T-helper 2 cell (primary cell): Measurements from ENCODE around the gene IPO11.
"Not testable (repeated sequence)": the region's sequence is repeated elsewhere in the genome, so short reads cannot be mapped to it uniquely, and the experiment has no call there.

ENCODE experiments used
- DNase-seq, 5 experiments: peaks; one replicate each; pipeline versions ENCODE4 v3.0.0 to v3.0.0-alpha.2; 2012 to 2022

The IPO11 gene

DNA sequence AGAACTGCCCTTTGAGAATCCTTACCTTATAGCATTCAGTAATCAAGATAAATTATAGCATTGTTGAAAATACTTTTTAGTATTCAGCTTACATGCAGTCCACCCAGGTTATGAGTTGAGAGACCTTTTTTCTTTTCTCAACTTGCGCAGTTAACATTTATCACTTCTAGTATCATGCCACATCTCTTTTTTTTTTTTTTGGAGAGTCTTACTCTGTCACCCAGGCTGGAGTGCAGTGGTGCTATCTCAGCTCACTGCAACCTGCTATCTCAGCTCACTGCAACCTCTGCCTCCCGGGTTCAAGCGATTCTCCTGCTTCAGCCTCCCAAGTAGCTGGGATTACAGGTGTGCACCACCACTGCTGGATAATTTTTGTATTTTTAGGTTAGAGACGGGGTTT is 195.1 kb downstream of the IPO11 start:
- no peak for DNase-seq

DNA sequence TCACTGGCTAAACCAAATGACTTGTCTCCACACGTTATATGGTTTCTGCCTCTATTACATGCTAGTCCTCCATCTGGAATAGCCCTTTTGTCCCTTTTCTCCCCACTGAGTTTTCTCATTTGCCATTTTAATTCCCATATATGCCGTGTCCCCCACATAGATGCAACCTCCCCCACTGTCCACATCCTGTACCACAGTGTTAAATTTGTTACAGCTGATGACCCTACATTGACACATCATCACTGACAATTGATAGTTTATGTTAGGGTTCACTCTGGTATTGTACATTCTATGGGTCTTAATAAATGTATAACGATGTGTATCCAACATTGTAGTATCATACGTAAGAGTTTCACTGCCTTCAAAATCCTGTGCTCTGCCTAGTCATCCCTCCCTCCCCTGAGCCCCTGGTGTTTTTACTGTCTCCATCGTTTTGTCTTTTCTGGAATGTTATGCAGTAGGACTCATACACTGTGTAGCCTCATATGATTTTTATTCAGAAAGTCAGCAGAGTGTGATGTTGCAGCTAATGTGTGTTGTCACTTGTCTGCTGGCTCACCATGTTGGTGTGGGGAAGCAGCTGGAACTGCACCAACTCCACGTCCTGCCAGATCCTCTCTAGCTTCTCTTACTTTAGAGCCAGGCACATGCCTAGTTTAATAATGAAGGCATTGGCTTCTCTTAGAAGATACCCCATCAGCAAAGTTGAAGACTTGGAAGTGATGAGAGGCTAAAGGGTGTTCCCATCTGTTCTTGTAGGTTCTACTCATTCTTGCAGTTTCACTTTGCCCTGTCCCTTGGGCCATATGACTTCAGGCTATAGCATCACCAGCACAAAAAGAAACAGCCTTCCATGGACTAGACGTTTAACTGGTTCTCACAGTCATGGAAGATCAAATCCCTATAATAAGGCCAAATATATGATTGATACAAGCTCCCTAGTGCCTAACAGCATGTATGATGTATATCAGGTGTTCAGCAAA is 196.3 kb downstream of the IPO11 start:
- no peak for DNase-seq

- DNase-seq, result no peak
These were observed 201.8 kb downstream of the IPO11 start for GRCh38 chr5:62614355-62614754.

DNA sequence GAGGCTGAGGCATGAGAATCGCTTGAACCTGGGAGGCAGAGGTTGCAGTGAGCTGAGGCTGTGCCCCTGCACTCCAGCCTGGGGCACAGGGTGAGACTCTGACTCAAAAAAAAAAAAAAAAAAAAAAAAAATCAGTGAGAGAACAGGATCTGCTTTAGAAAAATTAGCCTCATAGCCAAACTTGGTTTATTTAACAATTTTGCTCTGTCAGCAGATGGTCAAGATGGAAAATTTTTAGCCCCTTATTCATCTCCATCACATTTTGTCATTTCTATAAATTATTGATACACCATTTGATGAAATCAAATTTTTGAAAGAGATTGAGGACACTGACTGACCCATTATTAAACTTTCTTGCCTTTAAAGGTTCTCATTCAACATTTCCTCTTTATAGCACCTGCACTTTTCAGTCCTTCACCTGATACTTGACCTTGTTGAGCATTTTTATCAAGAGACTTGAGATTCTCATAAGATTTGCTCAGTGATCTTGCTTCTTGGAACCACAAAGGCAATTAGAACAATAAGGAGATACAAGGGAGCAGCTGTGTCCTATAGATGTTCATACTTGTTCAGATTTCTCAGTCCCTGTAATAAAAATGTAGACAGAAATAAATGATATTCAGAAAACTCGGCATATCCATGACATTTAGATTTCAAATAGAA is 204.2 kb downstream of the IPO11 start:
- DNase-seq, result no peak

GRCh38 chr5:62617943-62618342 is 205.4 kb downstream of the IPO11 start:
- DNase-seq, result no peak

GRCh38 chr5:62620761-62621160 is 208.2 kb downstream of the IPO11 start:
- no peak for DNase-seq

DNA sequence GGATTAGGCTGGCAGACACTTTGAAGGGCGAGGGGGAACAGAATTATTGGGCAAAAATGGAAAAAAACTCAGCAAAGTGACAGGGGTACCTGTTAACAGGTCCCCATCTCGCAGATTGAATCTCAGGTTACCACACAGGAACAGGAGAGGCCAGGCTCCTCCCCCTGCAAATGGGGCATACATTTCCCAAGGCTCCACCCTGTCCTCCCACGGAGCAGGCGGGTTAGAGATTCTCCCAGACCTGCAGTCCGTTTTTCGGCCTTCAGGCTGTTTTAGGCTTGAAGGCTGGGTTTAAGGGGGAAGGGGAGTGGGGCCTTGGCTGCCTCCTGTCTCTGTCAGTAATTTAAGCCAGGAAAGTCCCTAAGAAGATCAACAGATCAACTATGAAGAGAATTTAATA is 208.7 kb downstream of the IPO11 start:
- no peak for DNase-seq

DNA sequence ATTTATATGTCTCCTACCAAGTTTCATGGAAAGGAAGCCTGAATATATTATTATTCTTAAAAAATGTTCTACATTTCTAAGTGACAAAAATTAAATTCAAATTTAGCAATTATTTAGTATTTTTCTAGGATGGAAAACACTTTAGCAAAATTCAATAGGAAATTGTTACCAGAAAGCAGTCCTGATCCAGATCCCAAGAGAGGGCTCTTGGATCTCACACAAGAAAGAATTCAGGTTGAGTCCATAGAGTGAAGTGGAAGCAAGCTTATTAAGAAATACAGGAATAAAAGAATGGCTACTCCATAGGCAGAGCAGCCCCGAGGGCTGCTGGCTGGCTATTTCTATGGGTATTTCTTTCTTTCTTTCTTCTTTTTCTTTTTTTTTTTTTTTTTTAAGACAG is 210.7 kb downstream of the IPO11 start:
- DNase-seq, result no peak

DNA sequence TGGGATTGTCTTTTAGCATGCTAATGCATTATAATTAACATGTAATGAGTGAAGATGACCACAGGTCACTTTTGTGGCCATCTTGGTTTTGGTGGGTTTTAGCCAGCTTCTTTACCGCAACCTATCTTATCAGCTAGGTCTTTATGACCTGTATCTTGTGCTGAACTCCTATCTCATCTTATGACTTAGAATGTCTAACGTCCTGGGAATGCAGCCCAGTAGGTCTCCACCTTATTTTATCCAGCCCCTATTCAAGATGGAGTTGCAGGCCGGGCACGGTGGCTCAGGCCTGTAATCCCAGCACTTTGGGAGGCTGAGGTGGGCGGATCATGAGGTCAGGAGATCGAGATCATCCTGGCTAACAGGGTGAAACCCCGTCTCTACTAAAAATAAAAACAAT is 211.9 kb downstream of the IPO11 start:
- DNase-seq, result not testable (repeated sequence)

- no peak for DNase-seq
These were observed 214.0 kb downstream of the IPO11 start for GRCh38 chr5:62626534-62626933.

DNA sequence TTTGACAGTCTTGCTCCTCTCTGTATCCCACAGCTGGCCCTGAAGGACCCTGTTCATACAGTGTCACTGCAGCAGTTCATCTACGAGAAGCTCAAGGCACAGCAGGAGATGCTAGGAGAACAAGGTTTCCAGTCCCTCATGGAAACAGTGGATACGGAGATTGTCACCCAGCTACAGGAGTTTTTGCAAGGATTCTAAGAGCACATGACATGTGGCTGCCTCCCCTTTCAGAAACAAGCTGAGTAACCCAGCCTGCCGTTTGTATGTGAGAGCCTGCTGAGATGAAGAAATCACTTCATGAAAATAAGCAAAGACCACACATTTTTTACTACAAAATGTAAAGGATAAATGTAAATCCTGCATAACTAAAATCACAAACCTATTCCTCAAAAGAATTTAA is 214.6 kb downstream of the IPO11 start:
- no peak for DNase-seq

DNA sequence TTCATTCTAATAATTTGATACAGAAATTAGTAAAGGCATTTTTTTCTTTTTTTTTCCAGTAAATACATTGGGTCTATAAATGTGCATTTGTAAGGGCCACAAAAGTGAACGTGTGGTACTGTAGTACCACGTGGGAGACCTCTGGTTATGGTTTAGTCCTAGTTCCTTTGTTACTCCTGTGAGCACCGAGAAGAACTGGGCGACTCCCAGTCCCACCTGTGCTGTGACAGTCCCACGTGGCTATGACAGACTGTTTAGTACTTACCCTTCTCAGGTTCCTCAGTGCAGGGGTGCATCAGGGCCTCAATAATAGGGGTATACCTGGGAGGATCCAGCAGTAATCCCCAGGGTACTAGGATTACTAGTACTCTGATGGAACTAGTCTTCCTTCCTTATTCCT is 215.3 kb downstream of the IPO11 start:
- DNase-seq, result no peak

DNA sequence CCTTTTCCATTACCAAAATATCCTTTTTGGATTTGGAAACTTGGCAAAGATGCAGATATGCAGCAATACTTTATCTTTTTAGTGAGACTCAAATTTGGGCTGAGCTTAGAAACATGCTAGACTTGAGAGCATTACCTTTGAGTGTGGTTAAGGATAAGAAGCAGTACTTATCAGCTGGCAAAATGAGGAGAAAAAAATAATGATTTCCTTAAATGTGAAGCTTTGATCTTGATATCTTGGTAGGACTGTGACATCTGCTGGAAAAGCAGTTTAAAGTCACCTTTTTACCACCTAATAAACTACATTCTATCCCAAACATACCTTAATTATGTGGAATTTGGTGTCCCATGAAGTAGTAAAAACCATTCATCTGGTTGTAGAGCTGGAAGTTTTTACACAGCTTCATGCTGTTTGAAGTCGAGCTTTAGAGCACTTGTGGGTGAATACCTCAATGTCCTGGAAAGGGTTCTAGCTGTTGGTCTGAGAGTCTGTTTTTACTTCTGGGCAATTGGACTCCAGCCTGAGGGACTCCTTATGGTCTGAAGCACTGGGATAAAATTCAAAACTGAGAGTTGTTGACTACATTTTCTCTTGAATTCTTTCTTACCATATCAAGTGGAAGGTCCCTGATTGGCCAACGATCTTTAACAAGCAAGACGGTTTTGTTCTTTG is 219.5 kb downstream of the IPO11 start:
- DNase-seq, result no peak

GRCh38 chr5:62633243-62633642 is 220.7 kb downstream of the IPO11 start:
- DNase-seq, result no peak

GRCh38 chr5:62640446-62640845 is 227.9 kb downstream of the IPO11 start:
- DNase-seq, result no peak

DNA sequence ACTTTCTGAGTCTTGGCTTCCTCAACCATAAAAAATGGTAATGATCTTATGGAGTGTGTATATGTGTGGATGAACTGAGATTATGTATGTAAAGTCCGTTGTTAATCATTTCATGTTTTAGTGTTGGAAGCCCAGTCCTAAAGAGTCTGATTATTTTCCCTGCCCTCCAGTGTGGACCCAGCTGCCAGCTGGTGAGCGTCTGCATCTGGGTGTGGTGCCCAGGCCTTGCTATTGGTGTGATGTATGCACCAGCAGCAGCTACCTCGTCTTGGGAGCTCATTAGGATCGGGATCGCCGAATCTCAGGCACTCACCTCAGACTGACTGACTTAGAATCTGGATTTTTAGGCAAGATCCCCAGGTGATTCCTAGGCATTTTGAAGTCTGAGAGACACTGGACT is 229.9 kb downstream of the IPO11 start:
- DNase-seq, result no peak

- DNase-seq, result no peak
These were observed 231.2 kb downstream of the IPO11 start for GRCh38 chr5:62643556-62644451.

GRCh38 chr5:62645223-62645622 is 232.7 kb downstream of the IPO11 start:
- no peak for DNase-seq

GRCh38 chr5:62647241-62647640 is 234.7 kb downstream of the IPO11 start:
- DNase-seq, result no peak

DNA sequence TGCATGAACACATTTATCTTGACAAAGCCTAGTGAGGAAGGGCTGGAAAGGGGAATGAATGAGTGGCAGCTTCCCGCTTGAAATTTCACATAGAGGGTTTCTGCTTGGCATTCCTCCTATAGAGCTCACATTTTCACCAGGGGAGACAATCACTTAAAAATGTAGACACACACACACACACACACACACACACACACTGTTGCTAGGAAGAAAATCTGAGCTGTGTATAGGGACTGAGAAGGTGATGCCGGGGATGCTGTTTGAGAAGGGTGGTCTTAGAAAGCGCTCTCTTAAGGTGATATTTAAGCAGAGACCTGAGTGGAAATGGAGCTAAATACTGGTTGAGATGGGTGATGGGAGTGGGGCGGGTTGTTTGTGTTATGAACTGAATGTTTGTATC is 236.5 kb downstream of the IPO11 start:
- no peak for DNase-seq

- peak in 1 of 5 experiments; percentile 61 for DNase-seq
These were observed 237.0 kb downstream of the IPO11 start for GRCh38 chr5:62649476-62650113.

GRCh38 chr5:62650197-62650596 is 237.6 kb downstream of the IPO11 start:
- no peak for DNase-seq
